ENCODE results near the gene GRIK5.

GRCh38 chr19:42092350-42092749, 22.3 kb upstream of the GRIK5 start:
- TF ChIP-seq GATA3 (IDR thresholded peaks at IDR 0.05; ENCODE audit: low read depth, low read length) (no peak), GATA2 (IDR thresholded peaks at IDR 0.05; ENCODE audit: low read depth, low read length) (no peak)

All from SH-SY5Y (cell line).